ENCODE measurements around the gene SCN8A.
"Not testable (repeated sequence)": the region's sequence is repeated elsewhere in the genome, so short reads cannot be mapped to it uniquely, and the experiment has no call there.

SCN8A gene

GRCh38 chr12:51774933-51775332 is 183.9 kb downstream of the SCN8A start:
- DNase-seq = no peak

GRCh38 chr12:51777457-51777856 is 186.4 kb downstream of the SCN8A start:
- DNase-seq = no peak

GRCh38 chr12:51777973-51778372 is 186.9 kb downstream of the SCN8A start:
- DNase-seq = no peak

GRCh38 chr12:51779876-51780275 is 188.8 kb downstream of the SCN8A start:
- no peak for DNase-seq

- no peak for DNase-seq
These were observed 193.7 kb downstream of the SCN8A start for GRCh38 chr12:51784688-51785087.

GRCh38 chr12:51785906-51786305 is 194.9 kb downstream of the SCN8A start:
- DNase-seq = no peak

GRCh38 chr12:51788876-51789275 is 197.8 kb downstream of the SCN8A start:
- DNase-seq = no peak

GRCh38 chr12:51792417-51792816 is 201.4 kb downstream of the SCN8A start:
- no peak for DNase-seq

GRCh38 chr12:51793201-51793600 is 202.2 kb downstream of the SCN8A start:
- no peak for DNase-seq

GRCh38 chr12:51797301-51797700 is 206.3 kb downstream of the SCN8A start:
- no peak for DNase-seq

- DNase-seq = not testable (repeated sequence)
These were observed 207.0 kb downstream of the SCN8A start for GRCh38 chr12:51798051-51798450.

- no peak for DNase-seq
These were observed 207.5 kb downstream of the SCN8A start for GRCh38 chr12:51798501-51798900.

GRCh38 chr12:51801027-51801426 is 210.0 kb downstream of the SCN8A start:
- no peak for DNase-seq

- DNase-seq = no peak
These were observed 215.9 kb downstream of the SCN8A start for GRCh38 chr12:51806896-51807295.

- no peak for DNase-seq
These were observed 218.2 kb downstream of the SCN8A start for GRCh38 chr12:51809193-51809592.

- DNase-seq = no peak
These were observed 220.5 kb downstream of the SCN8A start for GRCh38 chr12:51811203-51812202.

GRCh38 chr12:51812871-51813270 is 221.8 kb downstream of the SCN8A start:
- DNase-seq = no peak

- no peak for DNase-seq
These were observed 222.9 kb downstream of the SCN8A start for GRCh38 chr12:51813931-51814310.

- no peak for DNase-seq
These were observed 223.5 kb downstream of the SCN8A start for GRCh38 chr12:51814311-51815088.

GRCh38 chr12:51815571-51815970 is 224.5 kb downstream of the SCN8A start:
- DNase-seq = no peak

- DNase-seq = no peak
These were observed 226.3 kb downstream of the SCN8A start for GRCh38 chr12:51817027-51817953.

GRCh38 chr12:51818086-51818485 is 227.1 kb downstream of the SCN8A start:
- no peak for DNase-seq
